Tibial artery (tissue), 4 donors: ENCODE measurements around the gene RDM1.

ENCODE experiments used
- DNase-seq, 2 donors: peaks; one replicate each; pipeline ENCODE4 v3.0.0-alpha.2; 2019
- H3K27ac ChIP-seq, 2 donors: fragments of 200-600 bp; sonication (generic) in 1 of 2; 1 replicate in 1 of 2; 2 replicates in 1 of 2; pipeline ENCODE4 v1.5.1; 2018 to 2019; ENCODE audit warnings: mild to moderate bottlenecking in 1 of 2
- H3K27me3 ChIP-seq, 2 donors: fragments of 200-600 bp; sonication (generic) in 1 of 2; one replicate each; pipeline versions ENCODE4 v1.5.1 to v1.6.0; 2016 to 2019
- H3K36me3 ChIP-seq, 3 donors: fragments of 200-600 bp; sonication (generic) in 2 of 3; one replicate each; pipeline ENCODE4 v1.5.1; 2016 to 2019; ENCODE audit warnings: mild to moderate bottlenecking in 2 of 3
- H3K4me1 ChIP-seq, 4 donors: fragments of 200-600 bp; sonication (generic) in 2 of 4; 1 replicate in 3 of 4; 2 replicates in 1 of 4; pipeline ENCODE4 v1.5.1; 2016 to 2019
- H3K4me3 ChIP-seq, 2 donors: fragments of 200-600 bp; sonication (generic) in 1 of 2; 1 replicate in 1 of 2; 2 replicates in 1 of 2; pipeline ENCODE4 v1.5.1; 2018 to 2019; ENCODE audit warnings: mild to moderate bottlenecking in 2 of 2
- H3K9me3 ChIP-seq, 3 donors: fragments of 200-600 bp; sonication (generic) in 1 of 3; one replicate each; pipeline ENCODE4 v1.5.1; 2016 to 2019
- CTCF ChIP-seq, 2 experiments: fragments of 200-600 bp in 1 of 2; fragments of 450-650 bp in 1 of 2; IDR thresholded peaks; one replicate each; pipeline ENCODE4 v1.5.1; 2017 to 2019; ENCODE audit warnings: antibody characterized with exemption in 2 of 2, mild to moderate bottlenecking in 1 of 2, moderate library complexity in 1 of 2
- intact Hi-C: fragments of 100-400 bp; cut with DNase I; formaldehyde crosslinking; loops from one replicate; pipeline ENCODE4 v1.15.0; 2023; ENCODE audit warnings: low total_unique reads

RDM1 gene

GRCh38 chr17:35895636-35896587 is 34.7 kb downstream of the RDM1 start:
- Histone ChIP-seq H3K9me3 (no peaks in the 10 kb centered on the region), H3K27me3 (no peaks in the 10 kb centered on the region), H3K36me3 (no peaks in the 10 kb centered on the region), H3K4me3 (no peak overlapping the region), H3K4me1 (peaks cover 0 to 8% (median 0%) of the 10 kb centered on the region in 4 donors), H3K27ac (no peak overlapping the region)
- intact Hi-C loops: no loop called here
- DNase-seq: peak in 1 of 2 donors; percentile 39
- no peak for TF ChIP-seq CTCF (IDR thresholded peaks at IDR 0.05)

- no peak for TF ChIP-seq CTCF (IDR thresholded peaks at IDR 0.05)
- intact Hi-C loops: no loop called here
- no peak for DNase-seq
- Histone ChIP-seq H3K4me1 (peaks cover 0 to 7% (median 3%) of the 10 kb centered on the region in 4 donors), H3K27me3 (no peaks in the 10 kb centered on the region), H3K27ac (no peak overlapping the region), H3K9me3 (no peaks in the 10 kb centered on the region), H3K4me3 (no peak overlapping the region), H3K36me3 (no peaks in the 10 kb centered on the region)
Observed at GRCh38 chr17:35894206-35894605, 36.4 kb downstream of the RDM1 start.

- no peak for TF ChIP-seq CTCF (IDR thresholded peaks at IDR 0.05)
- no peak for DNase-seq
- H3K36me3 ChIP-seq: no peaks in the 10 kb centered on the region
- intact Hi-C loops: no loop called here
- H3K27ac ChIP-seq: no peak overlapping the region
- no peak overlapping the region for H3K4me3 ChIP-seq
- peaks cover 0 to 7% (median 3%) of the 10 kb centered on the region in 4 donors for H3K4me1 ChIP-seq
- no peaks in the 10 kb centered on the region for H3K27me3 ChIP-seq
- no peaks in the 10 kb centered on the region for H3K9me3 ChIP-seq
Observed at GRCh38 chr17:35893751-35894150, 36.8 kb downstream of the RDM1 start.

GRCh38 chr17:35892091-35893035 is 38.2 kb downstream of the RDM1 start:
- intact Hi-C loops: no loop called here
- Histone ChIP-seq H3K4me1 (peaks cover 0 to 7% (median 3%) of the 10 kb centered on the region in 4 donors), H3K36me3 (no peaks in the 10 kb centered on the region), H3K9me3 (no peaks in the 10 kb centered on the region), H3K27me3 (no peaks in the 10 kb centered on the region), H3K4me3 (no peak overlapping the region), H3K27ac (no peak overlapping the region)
- DNase-seq: no peak
- TF ChIP-seq CTCF (IDR thresholded peaks at IDR 0.05): no peak

- Histone ChIP-seq H3K27ac (no peak overlapping the region), H3K27me3 (no peaks in the 10 kb centered on the region), H3K9me3 (no peaks in the 10 kb centered on the region), H3K36me3 (no peaks in the 10 kb centered on the region), H3K4me3 (no peak overlapping the region), H3K4me1 (peaks cover 0 to 7% (median 3%) of the 10 kb centered on the region in 4 donors)
- no peak for DNase-seq
- intact Hi-C loops: no loop called here
- no peak for TF ChIP-seq CTCF (IDR thresholded peaks at IDR 0.05)
Observed at GRCh38 chr17:35891269-35891668, 39.3 kb downstream of the RDM1 start.
